K562 (cell line): ENCODE measurements around the gene GLIPR2. TPM values are rescaled to one million over a fixed set of nuclear protein-coding genes. Genes with fewer than 3 reads are reported as not detected.

Experiments used
- BDP1 ChIP-seq: IDR thresholded peaks from 3 replicates; pipeline ENCODE4 v1.6.1; 2011; ENCODE audit not compliant: insufficient read length, insufficient read depth
- BRCA1 ChIP-seq, 2 experiments: fragments of 450-650 bp in 1 of 2; sonication (generic) in 1 of 2; formaldehyde crosslinking in 1 of 2; IDR thresholded peaks; 2 replicates each; pipeline versions ENCODE4 v1.5.0 to v1.6.1; 2017 to 2020; ENCODE audit warnings: mild to moderate bottlenecking in 1 of 2, missing genetic modification reagents in 1 of 2
- DIDO1 ChIP-seq: fragments of 450-650 bp; IDR thresholded peaks from 2 replicates; pipeline ENCODE4 v1.6.1; 2016; ENCODE audit warnings: low read depth, missing biosample characterization, missing genetic modification characterization
- E2F1 ChIP-seq: sonication (generic); formaldehyde crosslinking; IDR thresholded peaks from 2 replicates; pipeline ENCODE4 v1.8.1; 2023; ENCODE audit warnings: mild to moderate bottlenecking, missing genetic modification reagents, moderate library complexity
- EP400 ChIP-seq: fragments of 450-650 bp; IDR thresholded peaks from 2 replicates; pipeline ENCODE4 v1.6.1; 2017; ENCODE audit warnings: antibody characterized with exemption, mild to moderate bottlenecking, moderate library complexity
- FOXO4 ChIP-seq: fragments of 450-650 bp; formaldehyde crosslinking; IDR thresholded peaks from 2 replicates; pipeline ENCODE4 v1.4.0; 2020; ENCODE audit warnings: mild to moderate bottlenecking, moderate library complexity
- MLX ChIP-seq, 2 experiments: fragments of 450-650 bp in 1 of 2; sonication (generic) in 1 of 2; formaldehyde crosslinking; conservative IDR thresholded peaks; 2 replicates each; pipeline versions ENCODE4 v1.4.0 to v1.8.1; 2020 to 2022; ENCODE audit warnings: mild to moderate bottlenecking in 1 of 2, missing genetic modification reagents in 1 of 2
- NFIX ChIP-seq: fragments of 250-450 bp; sonication (Bioruptor Pico); IDR thresholded peaks from 2 replicates; pipeline ENCODE4 v1.4.0; 2020; ENCODE audit warnings: low read depth, mild to moderate bottlenecking, moderate library complexity
- PCBP2 ChIP-seq: fragments of 200-400 bp; formaldehyde crosslinking; IDR thresholded peaks from 2 replicates; pipeline ENCODE4 v1.6.1; 2018; ENCODE audit warnings: low read length, low read depth, mild to moderate bottlenecking, moderate library complexity; ENCODE audit not compliant: poor library complexity, severe bottlenecking
- RHOXF2B ChIP-seq: fragments of 250-450 bp; sonication (Bioruptor Pico); conservative IDR thresholded peaks from 2 replicates; pipeline ENCODE4 v1.5.1; 2021
- ZNF165 ChIP-seq: fragments of 250-450 bp; sonication (Bioruptor Pico); IDR thresholded peaks from 2 replicates; pipeline ENCODE4 v1.4.0; 2020; ENCODE audit warnings: borderline replicate concordance
- ZNF24 ChIP-seq: fragments of 450-650 bp; IDR thresholded peaks from 2 replicates; pipeline ENCODE4 v1.6.1; 2016
- ZNF395 ChIP-seq: fragments of 200-800 bp; sonication (Bioruptor generic); IDR thresholded peaks from 2 replicates; pipeline ENCODE4 v1.6.1; 2017; ENCODE audit warnings: missing genetic modification characterization, missing compliant biosample characterization
- ZNF507 ChIP-seq: conservative IDR thresholded peaks from 2 replicates; pipeline ENCODE4 v1.6.1; 2017; ENCODE audit warnings: missing genetic modification characterization, missing compliant biosample characterization
- ZNF77 ChIP-seq: fragments of 250-450 bp; sonication (Bioruptor Pico); IDR thresholded peaks from 2 replicates; pipeline ENCODE4 v1.5.0; 2020
- polyA plus RNA-seq, 8 experiments: library from polyadenylated mRNA; depleted of rRNA in 4 of 8; stranded (reverse) in 5 of 8; unstranded in 3 of 8; fragments of >200 nt; fragmentation: Nextera tagmentation in 2 of 8; fragmentation: Illumina TruSeq in 1 of 8; extraction: Ambion mirVana in 2 of 8; extraction: Trizol in 1 of 8; gene quantifications; 2 replicates each; pipeline versions ENCODE4 v1.2.1 to v1.2.3, GENCODE V29; 2011 to 2014; ENCODE audit warnings: inconsistent platforms in 1 of 8, missing spikeins in 1 of 8
- total RNA-seq, 7 experiments: library from RNA; depleted of rRNA in 6 of 7; stranded (reverse); fragments of >200 nt in 6 of 7; fragmentation: Illumina TruSeq in 2 of 7; extraction: Trizol in 2 of 7; gene quantifications; 2 replicates each; pipeline versions ENCODE4 v1.2.1 to v1.2.3, GENCODE V29; 2011 to 2021; ENCODE audit warnings: low replicate concordance in 1 of 7
- TF ChIP-seq, protein P1 (sequence below): IDR thresholded peaks from 2 replicates; pipeline ENCODE4 v1.6.1; 2011; ENCODE audit warnings: borderline replicate concordance, low read depth, mild to moderate bottlenecking, moderate library complexity, low read length; ENCODE audit not compliant: insufficient read depth, poor library complexity, severe bottlenecking
- TF ChIP-seq, protein P2 (sequence below): fragments of 250-450 bp; sonication (Bioruptor Pico); IDR thresholded peaks from 2 replicates; pipeline ENCODE4 v1.9.0; 2021; ENCODE audit warnings: mild to moderate bottlenecking, inconsistent platforms

The GLIPR2 gene
- total and polyA plus RNA-seq, 9 of the 15 experiments (the other 6 are each of a cell fraction or from before 2014, with no cell fraction given): 1.4 to 8.8 (median 2.9) TPM

GRCh38 chr9:36190388-36191289 lies 54.1 kb downstream of the GLIPR2 start, which contains the start of gene CLTA (continued):
- TF ChIP-seq RHOXF2B (CRISPR knock-in tag) (no peak), FOXO4 (CRISPR knock-in tag) (no peak), PCBP2 (no peak), EP400 (peak; percentile 77), ZNF165 (no peak), BRCA1 (IDR thresholded peaks at IDR 0.05) (no peak), BRCA1 (CRISPR knock-in tag; IDR thresholded peaks at IDR 0.05) (no peak), ZNF77 (CRISPR knock-in tag) (no peak), ZNF24 (no peak), ZNF395 (CRISPR knock-in tag) (no peak), NFIX (CRISPR knock-in tag) (no peak), MLX (CRISPR knock-in tag; conservative IDR thresholded peaks at IDR 0.05) (no peak), BDP1 (no peak), DIDO1 (no peak), E2F1 (CRISPR knock-in tag) (no peak), ZNF507 (tag) (no peak)
- TF ChIP-seq, protein P1, sequence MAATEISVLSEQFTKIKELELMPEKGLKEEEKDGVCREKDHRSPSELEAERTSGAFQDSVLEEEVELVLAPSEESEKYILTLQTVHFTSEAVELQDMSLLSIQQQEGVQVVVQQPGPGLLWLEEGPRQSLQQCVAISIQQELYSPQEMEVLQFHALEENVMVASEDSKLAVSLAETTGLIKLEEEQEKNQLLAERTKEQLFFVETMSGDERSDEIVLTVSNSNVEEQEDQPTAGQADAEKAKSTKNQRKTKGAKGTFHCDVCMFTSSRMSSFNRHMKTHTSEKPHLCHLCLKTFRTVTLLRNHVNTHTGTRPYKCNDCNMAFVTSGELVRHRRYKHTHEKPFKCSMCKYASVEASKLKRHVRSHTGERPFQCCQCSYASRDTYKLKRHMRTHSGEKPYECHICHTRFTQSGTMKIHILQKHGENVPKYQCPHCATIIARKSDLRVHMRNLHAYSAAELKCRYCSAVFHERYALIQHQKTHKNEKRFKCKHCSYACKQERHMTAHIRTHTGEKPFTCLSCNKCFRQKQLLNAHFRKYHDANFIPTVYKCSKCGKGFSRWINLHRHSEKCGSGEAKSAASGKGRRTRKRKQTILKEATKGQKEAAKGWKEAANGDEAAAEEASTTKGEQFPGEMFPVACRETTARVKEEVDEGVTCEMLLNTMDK: no peak
- TF ChIP-seq, protein P2, sequence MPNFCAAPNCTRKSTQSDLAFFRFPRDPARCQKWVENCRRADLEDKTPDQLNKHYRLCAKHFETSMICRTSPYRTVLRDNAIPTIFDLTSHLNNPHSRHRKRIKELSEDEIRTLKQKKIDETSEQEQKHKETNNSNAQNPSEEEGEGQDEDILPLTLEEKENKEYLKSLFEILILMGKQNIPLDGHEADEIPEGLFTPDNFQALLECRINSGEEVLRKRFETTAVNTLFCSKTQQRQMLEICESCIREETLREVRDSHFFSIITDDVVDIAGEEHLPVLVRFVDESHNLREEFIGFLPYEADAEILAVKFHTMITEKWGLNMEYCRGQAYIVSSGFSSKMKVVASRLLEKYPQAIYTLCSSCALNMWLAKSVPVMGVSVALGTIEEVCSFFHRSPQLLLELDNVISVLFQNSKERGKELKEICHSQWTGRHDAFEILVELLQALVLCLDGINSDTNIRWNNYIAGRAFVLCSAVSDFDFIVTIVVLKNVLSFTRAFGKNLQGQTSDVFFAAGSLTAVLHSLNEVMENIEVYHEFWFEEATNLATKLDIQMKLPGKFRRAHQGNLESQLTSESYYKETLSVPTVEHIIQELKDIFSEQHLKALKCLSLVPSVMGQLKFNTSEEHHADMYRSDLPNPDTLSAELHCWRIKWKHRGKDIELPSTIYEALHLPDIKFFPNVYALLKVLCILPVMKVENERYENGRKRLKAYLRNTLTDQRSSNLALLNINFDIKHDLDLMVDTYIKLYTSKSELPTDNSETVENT (CRISPR knock-in tag): no peak; the same call in 1 of the 2 replicates
